GM21390 (cell line): ENCODE data around the gene MTCH2.
"Not testable (repeated sequence)": the region's sequence is repeated elsewhere in the genome, so short reads cannot be mapped to it uniquely, and the experiment has no call there.

Source experiments
- ATAC-seq: cut with Tn5 transposase; IDR thresholded peaks from one replicate; pipeline ENCODE4 v1.9.1; 2021; ENCODE audit not compliant: unreplicated experiment

MTCH2 gene

DNA sequence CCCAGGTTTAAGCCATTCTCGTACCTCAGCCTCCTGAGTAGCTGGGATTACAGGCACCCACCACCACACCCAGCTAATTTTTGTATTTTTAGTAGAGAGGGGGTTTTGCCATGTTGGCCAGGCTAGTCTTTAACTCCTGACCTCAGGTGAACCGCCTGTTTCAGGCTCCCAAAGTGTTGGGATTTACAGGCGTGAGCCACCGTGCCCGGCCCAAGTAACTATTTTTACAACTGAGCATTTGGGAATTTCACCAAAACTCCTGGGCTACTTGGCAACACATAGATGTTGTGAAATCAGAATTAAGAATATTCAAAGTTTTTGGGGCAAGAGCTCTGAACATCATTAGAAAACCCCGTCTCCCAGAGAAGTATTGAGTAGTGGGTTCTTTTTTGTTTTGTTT, 1.9 kb downstream of the MTCH2 start:
- ATAC-seq, result not testable (repeated sequence)

DNA sequence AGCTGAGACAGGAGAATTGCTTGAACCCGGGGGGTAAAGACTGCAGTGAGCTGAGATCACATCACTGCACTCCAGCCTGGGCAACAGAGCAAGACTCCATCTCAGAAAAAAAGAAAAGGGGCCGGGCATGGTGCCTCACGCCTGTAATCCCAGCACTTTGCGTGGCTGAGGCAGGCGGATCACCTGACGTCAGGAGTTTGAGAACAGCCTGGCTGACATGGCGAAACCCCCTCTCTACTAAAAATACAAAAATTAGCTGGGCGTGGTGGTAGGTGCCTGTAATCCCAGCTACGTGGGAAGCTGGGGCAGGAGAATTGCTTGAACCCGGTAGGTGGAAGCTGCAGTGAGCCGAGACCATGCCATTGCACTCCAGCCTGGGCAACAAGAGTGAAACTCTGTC, 6.0 kb downstream of the MTCH2 start:
- ATAC-seq, result not testable (repeated sequence)

DNA sequence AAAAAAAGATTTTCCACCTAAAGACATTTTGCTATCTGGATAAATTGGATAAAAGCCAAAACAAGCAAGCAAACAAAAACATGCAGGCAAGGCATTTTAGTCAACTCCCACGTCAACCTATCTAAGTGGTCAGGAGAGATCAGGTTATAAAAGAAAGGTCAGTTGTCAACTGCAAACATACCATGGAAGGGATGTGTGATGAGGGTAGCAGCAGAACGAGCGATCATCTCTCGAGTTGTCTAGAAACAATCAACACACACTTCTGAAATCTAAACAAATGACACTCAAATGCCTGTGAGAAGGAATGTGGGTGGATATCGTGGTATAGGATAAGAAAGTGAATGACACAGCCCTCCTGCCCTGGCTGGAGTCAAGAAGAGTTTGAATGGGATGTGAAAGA, 10.9 kb downstream of the MTCH2 start:
- no peak for ATAC-seq

DNA sequence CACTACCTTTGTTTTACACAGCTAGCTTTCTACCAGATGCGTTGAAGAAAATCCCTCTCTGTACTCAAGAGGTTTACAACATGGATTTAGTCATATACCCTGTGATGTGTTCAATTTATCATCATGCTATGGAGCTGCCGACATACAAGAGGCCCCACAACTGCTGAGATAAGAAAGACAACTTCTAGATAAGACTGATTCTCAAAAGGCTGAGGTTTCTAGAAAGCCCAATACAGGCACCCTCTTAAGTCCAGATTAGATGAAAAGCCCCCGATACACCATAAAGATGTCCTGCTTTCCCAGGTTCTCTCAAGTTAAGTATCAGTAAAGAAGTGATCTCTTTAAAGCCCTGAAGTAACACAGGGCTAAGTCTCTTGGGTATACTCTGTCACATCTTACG, 14.3 kb downstream of the MTCH2 start:
- ATAC-seq, result no peak

DNA sequence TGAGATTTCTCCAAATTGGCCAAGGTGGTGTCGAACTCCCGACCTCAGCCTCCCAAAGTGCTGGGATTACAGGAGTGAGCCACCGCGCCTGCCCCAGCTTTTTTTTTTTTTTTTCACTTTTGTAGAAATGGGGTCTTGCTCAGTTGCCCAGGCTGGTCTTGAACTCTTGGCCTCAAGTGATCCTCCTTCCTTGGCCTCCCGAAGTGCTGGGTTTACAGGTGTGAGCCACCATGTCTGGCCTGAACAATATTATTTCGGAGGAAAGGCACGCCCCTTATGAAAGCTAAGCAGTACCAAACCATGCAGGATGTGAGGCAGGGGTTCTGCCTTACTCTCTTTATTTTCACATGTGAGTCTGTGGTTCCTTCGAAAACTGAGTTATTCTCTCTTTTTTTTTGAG, 16.1 kb downstream of the MTCH2 start:
- no peak for ATAC-seq

DNA sequence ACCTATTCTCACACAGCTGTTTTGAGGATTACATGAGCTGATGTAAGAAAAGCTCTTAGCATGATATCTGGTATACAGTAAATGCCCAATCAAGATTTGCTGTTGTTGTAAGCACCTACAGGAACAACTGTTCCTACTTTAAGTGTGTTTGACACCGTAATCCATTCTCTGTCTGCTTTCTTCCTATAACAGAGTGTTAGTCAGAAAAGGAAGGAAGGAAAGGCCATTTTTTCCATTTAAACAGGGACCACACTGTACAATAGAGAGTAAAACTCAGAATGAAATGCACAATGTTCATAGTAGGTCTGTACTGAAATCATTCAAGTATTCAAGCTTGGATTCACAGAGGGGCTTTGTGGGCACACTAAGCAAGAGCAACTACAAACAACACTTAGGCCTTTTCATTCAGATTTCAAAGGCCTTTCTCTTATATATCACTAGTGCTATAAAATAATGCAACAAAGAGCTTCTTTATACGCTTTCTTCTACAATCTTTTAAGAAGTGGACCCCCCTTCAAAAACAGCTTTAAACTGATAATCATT, 21.5 kb downstream of the MTCH2 start:
- no peak for ATAC-seq

DNA sequence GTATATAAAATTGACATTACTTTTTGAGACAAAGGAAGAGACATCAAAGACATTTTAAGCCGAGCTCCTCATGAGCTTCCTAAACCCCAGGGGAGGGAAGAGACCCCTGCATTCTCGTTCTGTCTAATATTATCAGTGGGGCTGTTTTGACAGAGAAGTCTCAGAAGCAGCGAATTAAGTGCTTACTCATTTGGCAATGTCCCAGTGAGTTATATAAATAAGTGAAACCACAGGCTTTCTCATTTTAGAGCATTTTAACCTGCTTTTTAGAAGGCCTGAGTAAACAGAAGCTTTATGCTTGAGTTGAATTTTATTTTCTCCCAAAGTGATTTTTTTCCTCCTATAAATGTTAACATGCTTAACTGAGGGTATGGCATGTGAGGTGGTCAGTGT, 24.9 kb downstream of the MTCH2 start:
- no peak for ATAC-seq

DNA sequence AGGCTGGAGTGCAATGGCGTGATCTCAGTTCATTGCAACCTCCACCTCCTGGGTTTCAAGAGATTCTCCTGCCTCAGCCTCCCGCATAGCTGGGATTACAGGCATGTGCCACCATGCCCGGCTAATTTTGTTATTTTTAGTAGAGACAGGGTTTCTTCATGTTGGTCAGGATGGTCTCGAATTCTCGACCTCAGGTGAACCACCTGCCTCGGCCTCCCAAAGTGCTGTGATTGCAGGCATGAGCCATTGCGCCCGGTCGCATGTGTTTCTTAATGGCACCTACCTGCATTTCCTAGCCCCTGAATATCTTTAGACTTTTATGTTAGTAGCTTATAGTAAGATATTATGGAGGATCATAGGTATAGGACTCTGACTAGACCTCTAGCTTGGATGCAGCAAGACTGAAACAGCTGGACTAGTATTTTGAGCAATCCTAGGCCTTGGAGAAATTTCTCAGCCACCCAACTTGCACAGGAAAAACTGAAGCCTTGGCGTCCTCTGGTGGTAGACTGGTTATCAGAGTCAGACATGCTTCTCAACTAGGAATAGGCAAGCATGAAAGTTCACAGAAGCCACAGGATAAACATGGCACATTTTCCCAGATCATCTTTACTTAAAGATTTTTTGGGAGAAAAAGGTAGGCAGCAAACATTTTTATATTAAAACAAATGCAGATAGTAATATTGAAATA, 25.5 kb downstream of the MTCH2 start:
- ATAC-seq, result no peak

DNA sequence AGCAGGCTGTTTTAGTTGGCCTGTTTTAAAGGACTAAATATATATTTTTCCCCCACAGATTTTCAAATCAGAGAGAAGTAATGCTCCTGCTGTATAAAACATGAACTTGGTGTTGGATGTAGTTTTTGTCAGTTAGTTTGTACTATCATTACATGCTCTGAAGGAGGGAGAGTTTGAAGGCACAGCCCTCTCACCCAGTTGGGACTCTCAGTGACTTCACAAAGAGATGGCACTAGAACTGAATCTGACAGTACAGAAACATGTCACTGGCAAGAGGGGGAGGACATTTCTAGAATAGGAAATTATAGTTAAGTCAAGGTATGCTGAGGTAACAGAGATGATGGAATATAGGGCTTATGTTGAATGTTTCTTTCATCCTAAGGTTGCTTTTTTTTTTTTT, 27.1 kb downstream of the MTCH2 start:
- ATAC-seq, result no peak

DNA sequence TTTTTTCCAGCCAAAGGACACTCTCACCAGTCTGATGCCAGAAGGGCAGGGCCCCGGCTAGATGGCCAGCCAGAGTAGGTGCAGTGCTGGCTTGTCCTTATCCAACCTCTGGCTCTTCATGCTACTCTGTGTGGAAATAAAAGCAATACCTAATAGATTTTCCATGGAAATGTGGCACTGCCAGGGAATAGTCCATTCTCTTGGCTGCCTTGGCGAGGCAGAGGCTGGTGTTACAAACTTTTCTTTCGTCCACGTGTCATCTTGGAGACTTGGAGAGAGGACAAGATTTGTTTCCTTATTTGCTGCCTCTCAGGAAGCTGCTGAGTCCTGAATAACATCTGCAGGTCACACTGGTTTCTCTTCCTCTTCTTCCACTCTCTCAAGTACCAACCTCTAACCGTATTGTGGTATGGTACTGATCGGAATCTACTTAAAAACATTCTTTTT, 31.0 kb downstream of the MTCH2 start:
- peak; percentile 92 for ATAC-seq

DNA sequence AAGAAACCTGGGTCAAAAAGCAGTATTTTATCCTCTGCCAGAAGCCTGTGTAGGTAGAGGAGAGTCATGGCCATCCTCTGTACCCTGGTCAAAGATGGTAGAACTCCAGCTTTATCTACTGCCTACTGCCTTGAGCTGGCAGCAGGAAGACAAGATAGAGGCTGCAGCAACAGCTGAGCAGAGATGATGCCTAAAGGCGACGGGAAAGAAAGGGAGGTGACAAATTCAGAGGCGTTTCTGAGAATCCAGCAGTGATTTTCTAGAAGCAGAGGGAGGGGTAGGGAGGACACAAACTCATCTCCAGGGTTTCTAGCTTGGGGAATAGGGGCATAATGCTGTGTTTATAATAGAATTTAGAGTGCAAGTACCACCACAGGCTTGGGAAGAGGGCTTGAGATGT, 32.7 kb downstream of the MTCH2 start:
- ATAC-seq, result no peak

DNA sequence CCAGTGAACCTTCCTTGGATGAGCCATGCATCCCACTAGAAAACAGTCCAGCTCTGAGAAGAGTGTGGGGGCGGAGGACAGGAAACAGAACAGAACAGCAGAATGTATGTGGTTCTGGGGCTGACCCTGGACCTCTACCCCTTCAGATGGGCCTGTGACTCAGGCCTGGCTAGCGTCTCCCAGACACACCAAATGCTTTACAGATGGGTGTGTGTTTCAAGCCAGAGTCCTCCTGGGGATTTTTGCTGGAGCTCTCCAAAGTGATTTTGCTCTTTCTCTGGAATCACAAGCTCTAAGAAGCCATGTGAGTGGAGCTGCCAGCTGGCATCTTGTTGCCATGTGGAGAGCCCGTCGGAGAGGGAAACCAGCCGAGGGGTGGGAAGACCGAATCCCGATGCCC, 35.0 kb downstream of the MTCH2 start:
- ATAC-seq, result no peak

DNA sequence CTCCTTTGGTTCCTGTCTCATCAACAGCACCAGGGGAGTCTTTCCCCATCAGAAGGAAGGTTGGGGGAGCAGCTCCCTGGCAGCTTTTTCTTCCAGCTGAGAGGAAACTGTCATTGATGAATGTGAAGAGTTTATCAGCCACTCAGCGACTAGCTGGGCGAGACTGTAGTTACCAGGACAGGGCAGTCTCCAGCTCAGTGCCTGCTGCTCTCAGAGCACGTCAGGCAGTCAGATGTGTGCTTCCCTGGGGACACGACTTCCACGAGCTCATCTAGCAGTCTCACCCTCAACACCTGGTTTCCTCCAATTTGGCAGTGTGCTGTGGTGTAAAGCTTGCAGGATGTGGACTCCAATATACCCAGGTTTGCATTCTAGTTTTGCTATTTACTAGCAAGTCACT, 35.6 kb downstream of the MTCH2 start:
- no peak for ATAC-seq

DNA sequence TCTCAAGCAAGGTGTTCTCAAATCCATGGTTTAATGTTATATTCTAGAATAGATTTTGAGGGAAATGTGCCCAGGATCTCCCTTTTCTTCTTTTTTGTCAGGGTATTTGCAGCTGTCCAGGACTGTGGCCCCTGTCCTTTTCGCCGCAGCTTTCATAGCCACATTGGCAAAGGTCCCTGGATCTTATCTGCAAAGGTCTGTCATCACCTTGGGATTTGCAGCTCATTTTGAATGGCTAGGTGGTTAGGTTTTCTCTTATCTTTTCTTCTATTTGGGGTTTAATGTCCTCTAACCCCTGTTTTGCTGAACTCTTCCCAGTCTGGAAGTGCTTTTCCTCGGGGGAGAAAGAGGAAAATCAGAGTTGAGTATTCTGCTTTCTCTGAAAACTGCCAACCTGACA, 36.4 kb downstream of the MTCH2 start:
- no peak for ATAC-seq

DNA sequence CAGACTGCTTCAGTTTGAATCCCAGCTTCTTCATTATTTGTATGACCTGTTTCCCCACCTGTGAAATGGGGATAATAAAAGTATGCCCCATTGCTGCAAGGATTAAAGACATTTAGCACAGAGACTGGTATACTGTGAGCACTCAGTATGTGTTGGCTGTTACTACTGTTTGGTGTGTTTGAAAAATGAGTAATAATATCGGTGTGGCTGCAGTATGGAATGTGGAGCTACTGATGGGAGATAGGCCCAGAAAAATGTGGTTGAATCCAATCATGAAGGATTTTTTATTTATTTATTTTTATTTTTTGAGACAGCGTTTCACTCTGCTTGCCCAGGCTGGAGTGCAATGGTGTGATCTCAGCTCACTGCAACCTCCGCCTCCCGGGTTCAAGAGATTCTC, 39.1 kb downstream of the MTCH2 start:
- ATAC-seq, result no peak

DNA sequence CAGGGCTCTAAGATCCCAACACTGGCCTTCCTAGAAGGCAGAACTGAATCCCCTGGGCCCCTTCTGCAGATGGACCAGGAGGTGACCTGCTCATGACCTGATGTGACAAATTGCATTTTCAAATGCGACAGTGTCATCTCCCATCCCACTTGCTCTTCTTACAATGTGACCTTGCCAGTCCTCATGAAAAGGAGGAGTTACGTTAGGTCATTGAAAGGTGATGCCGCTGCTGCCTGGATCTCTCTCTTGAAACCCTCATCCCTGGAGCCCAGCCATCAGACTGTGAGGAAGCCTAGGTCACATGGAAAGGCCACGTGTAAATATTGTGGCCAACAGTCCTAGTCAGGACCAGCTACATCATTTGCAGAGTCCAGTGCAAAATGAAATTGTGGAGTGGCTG, 42.5 kb downstream of the MTCH2 start:
- no peak for ATAC-seq

DNA sequence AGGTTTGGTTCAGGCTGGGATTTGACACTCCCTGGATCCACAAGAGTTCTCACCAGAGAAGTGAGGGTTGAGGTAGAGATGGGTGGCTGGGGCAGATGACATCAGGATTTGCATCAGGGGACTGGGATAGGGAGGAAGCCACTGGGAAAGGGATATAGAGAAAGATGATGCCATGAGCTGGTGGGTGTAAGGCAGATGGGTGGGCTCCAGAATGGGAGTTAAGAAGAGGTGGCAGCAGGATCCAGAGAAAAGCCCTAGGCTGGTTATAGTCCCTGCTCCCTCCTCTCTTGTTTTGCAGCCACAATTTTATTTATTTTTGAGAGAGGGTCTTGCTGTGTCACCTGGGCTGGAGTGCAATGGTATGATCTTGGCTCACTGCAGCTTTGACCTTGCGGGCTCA, 46.4 kb downstream of the MTCH2 start:
- ATAC-seq, result no peak

DNA sequence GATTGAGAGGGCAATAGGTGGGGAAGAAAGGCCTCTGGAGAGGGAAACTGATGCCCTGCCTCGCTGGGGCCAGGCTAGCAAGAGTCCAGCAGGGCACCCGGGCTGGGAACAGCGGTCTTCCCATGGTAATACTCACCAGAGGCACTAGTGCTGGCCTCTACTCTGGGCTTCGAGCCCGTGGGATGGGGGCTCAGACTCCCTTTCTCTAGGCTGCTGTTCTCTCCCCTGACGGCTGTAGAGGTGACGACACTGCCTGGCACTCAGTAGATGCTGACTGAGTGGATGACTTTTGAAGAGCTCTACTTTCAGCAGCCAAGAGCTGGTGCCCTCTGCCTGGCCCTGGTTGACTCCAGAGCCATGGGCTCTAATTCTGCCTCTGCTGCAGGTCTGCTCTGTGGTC, 47.3 kb downstream of the MTCH2 start:
- no peak for ATAC-seq

DNA sequence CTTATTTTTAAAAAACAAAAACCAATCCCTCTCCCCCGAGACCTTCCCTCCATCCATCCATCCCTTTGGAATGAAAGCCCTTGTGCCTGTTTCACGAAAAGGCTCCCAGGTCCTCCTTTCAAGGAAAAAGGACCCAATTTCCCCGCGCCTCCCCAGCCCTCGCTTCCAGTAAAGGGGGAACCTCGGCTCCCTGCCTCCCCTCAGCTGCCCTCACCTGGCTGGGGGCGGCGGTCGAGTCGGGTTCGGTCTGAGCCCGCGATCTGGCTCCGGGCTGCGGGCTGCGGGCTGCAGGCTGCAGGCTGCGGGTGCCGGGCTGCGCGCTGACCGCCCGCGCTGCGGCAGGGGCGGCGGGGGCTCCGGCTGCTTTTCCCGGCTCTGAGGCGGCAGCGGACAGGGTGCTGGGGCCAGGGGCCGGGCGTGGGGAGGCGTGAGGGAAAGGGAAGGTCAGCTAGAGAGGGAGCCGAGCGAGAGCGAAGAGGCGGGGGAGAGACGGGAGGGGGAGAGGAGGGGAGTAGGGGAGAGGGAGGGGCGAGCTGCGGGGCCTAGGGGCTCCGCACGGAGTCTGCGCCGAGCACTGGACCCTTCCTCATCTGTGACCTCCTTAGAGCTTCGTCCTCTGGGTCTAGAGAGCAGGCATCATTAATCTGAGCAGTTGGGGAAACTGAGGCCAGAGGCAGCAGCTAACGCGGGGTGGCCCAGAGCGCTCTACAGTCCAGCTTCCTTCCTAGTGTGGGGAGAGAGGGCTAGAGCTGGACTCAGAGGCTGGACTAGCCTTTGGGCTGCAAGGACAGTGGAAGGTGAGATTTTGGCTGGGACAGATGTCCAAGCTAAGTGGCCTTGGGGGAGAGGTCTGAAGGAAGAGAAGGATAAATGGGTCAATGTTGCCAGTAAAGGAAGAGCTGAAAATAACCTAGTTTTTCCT, 48.2 kb downstream of the MTCH2 start, which contains the start of gene C1QTNF4:
Gene C1QTNF4, minus strand, starts transcription at position 478 of the 922 bp plus-strand sequence. CDS start 3,601 bp downstream, outside the sequence.
- no peak for ATAC-seq

DNA sequence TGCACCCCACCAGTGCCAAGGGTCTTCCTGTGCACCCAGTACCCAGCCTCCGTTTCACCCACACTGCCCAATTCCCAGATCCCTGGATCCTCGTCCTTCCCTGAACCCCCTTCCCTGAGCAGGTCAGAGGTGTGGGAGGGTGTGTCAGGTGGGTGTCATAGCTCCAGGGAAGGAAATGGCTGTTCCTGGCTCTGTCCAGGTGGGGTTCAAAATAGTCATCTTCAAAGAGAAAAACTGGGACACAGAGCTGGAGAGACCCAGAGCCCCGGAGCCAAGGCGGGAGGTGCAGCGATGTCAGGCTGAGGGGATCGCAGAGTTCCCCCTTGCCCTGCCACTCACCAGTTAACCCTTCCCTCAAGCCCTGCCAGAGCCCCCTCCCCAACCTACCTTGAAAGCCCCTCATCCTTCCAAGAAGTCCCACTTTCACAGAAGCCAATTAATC, 48.8 kb downstream of the MTCH2 start:
- no peak for ATAC-seq

DNA sequence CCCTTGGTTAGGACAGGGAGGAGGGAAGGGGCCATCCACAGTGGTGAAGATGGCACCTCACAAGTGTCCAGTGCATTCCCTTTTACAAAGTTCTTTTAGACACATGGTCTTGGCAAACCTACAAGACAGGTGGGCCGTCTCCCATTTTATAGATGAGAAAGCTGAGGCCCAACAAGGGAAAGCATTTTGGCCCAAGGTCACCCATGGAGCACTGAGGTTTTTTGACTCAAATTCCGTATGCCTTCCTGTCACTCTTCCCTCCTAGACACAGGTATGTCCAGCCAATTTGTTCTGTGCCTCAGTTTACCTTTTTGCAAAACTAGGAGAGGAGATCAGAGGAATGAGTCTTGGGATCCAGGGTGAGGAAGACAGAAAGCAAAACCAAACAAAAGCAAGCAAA, 49.4 kb downstream of the MTCH2 start:
- no peak for ATAC-seq

DNA sequence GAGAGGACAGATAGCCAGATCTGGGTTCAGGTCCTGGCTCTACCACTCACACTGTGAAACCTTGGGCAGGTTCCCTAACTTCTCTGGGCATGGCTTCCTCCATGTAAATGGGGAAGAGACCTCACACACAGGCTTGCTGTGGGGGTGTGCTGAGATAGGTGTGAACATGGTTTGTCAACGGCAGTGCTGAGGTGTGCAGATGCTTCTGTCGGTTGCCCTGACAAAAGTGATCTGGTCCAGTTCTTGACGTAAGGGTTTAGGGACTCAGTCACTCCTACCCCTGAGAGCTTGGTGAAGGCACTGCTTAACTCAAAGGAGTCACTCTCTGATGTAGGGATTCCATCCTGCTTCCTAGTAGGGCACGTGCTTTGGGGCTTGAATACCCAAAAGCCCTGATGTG, 50.1 kb downstream of the MTCH2 start:
- ATAC-seq, result no peak
